ENCODE results near the gene PRR30.

Gene PRR30

GRCh38 chr2:27133195-27133875 is 5.9 kb downstream of the PRR30 start:
- POLR2A ChIA-PET, result interaction anchor here (0.7 to 3.6 kb wide), 7 partner anchors 9 to 296 kb away, joined by 3 to 34 read pairs (median 5); partner anchors contain the start of genes ABHD1, GTF3C2 and OST4
- peak overlapping the region; percentile 72; the same call in 1 of the 2 replicates for H3K27ac ChIP-seq (ENCODE audit: extremely low read depth, low read depth, low read length)

GRCh38 chr2:27131429-27131828 is 7.8 kb downstream of the PRR30 start:
- ChIA-PET CTCF (interaction anchor here (0.9 kb wide), 1 partner anchor 7 kb away, joined by 3 read pairs; the partner anchor contains the start of gene ABHD1), POLR2A (interaction anchor here (0.6 to 3.6 kb wide), 3 partner anchors 7 to 222 kb away, joined by 3 to 34 read pairs (median 4); partner anchors contain the start of gene ABHD1)
- peaks cover 4 to 47% of the 10 kb centered on the region in 2 experiments; a peak in 2 of 3 replicates for H3K36me3 ChIP-seq (ENCODE audit: control insufficient read depth in 2 of 2, insufficient read depth in 1 of 2, low read length in 2 of 2)
- no peaks in the 10 kb centered on the region for H3K9me3 ChIP-seq (ENCODE audit: control insufficient read depth, insufficient read depth, low read depth, low read length)
- no peak overlapping the region for H3K4me3 ChIP-seq (ENCODE audit: low read depth, low read length)
- no peak overlapping the region for H3K27ac ChIP-seq (ENCODE audit: extremely low read depth, low read depth, low read length)
- no peaks in the 10 kb centered on the region for H3K4me1 ChIP-seq (ENCODE audit: control insufficient read depth, insufficient read depth, low read length)
- TF ChIP-seq ZIC2 (tag by site-specific recombination; IDR thresholded peaks at IDR 0.05), result peak; percentile 37; the same call in 1 of the 2 replicates
- no peak for TF ChIP-seq HOXA7 (CRISPR knock-in tag; IDR thresholded peaks at IDR 0.05; ENCODE audit: borderline replicate concordance)
- TF ChIP-seq ELK4 (IDR thresholded peaks at IDR 0.05; ENCODE audit: borderline replicate concordance, low read depth, low read length), result no peak
- peak; percentile 25; the same call in 1 of the 2 replicates for TF ChIP-seq PRDM4 (tag by site-specific recombination; IDR thresholded peaks at IDR 0.05)

More at GRCh38 chr2:27133195-27133875, 5.9 kb downstream of the PRR30 start:
- Histone ChIP-seq H3K36me3 (ENCODE audit: control insufficient read depth in 2 of 2, insufficient read depth in 1 of 2, low read length in 2 of 2) (peaks cover 4 to 46% of the 10 kb centered on the region in 2 experiments; a peak in 2 of 3 replicates), H3K4me3 (ENCODE audit: low read depth, low read length) (peak overlapping the region; percentile 87), H3K9me3 (ENCODE audit: control insufficient read depth, insufficient read depth, low read depth, low read length) (no peaks in the 10 kb centered on the region), H3K4me1 (ENCODE audit: control insufficient read depth, insufficient read depth, low read length) (no peaks in the 10 kb centered on the region)
- TF ChIP-seq ZBTB6 (tag by site-specific recombination; IDR thresholded peaks at IDR 0.05) (peak; percentile 69; the same call in 1 of the 2 replicates), ZFP3 (tag by site-specific recombination; IDR thresholded peaks at IDR 0.05; ENCODE audit: low read depth) (peak; percentile 57; the same call in 1 of the 2 replicates), ZNF132 (tag by site-specific recombination; IDR thresholded peaks at IDR 0.05; ENCODE audit: borderline replicate concordance) (no peak)
- CTCF ChIA-PET, result interaction anchor here (0.6 to 3.5 kb wide), 13 partner anchors 10 to 802 kb away, joined by 3 to 17 read pairs (median 3); partner anchors contain the start of gene ABHD1

- no peaks in the 10 kb centered on the region for H3K4me1 ChIP-seq (ENCODE audit: control insufficient read depth, insufficient read depth, low read length)
- POLR2A ChIA-PET, result no interaction called here
- peaks cover 4 to 47% of the 10 kb centered on the region in 2 experiments; a peak in 2 of 3 replicates for H3K36me3 ChIP-seq (ENCODE audit: control insufficient read depth in 2 of 2, insufficient read depth in 1 of 2, low read length in 2 of 2)
- no peaks in the 10 kb centered on the region for H3K9me3 ChIP-seq (ENCODE audit: control insufficient read depth, insufficient read depth, low read depth, low read length)
- peak overlapping the region; percentile 8; the same call in 1 of the 2 replicates for H3K27ac ChIP-seq (ENCODE audit: extremely low read depth, low read depth, low read length)
- CTCF ChIA-PET, result no interaction called here
- no peak overlapping the region for H3K4me3 ChIP-seq (ENCODE audit: low read depth, low read length)
- no peak for TF ChIP-seq SP3 (tag by site-specific recombination; IDR thresholded peaks at IDR 0.05)
- no peak for TF ChIP-seq GLIS2 (tag by site-specific recombination; IDR thresholded peaks at IDR 0.05)
- TF ChIP-seq ZNF266 (tag by site-specific recombination; IDR thresholded peaks at IDR 0.05; ENCODE audit: low read depth), result no peak
- no peak for TF ChIP-seq ZNF2 (tag by site-specific recombination; IDR thresholded peaks at IDR 0.05)
- no peak for TF ChIP-seq ZNF707 (tag by site-specific recombination; IDR thresholded peaks at IDR 0.05)
- TF ChIP-seq PRDM6 (tag by site-specific recombination; IDR thresholded peaks at IDR 0.05), result no peak
- TF ChIP-seq ZNF558 (tag by site-specific recombination; IDR thresholded peaks at IDR 0.05), result no peak
- no peak for TF ChIP-seq ZNF785 (tag by site-specific recombination; IDR thresholded peaks at IDR 0.05)
- TF ChIP-seq PRDM4 (tag by site-specific recombination; IDR thresholded peaks at IDR 0.05), result no peak
- no peak for TF ChIP-seq SCRT1 (tag by site-specific recombination; IDR thresholded peaks at IDR 0.05; ENCODE audit: borderline replicate concordance)
- no peak for TF ChIP-seq ZNF169 (tag by site-specific recombination; IDR thresholded peaks at IDR 0.05)
- TF ChIP-seq ZNF433 (tag by site-specific recombination; IDR thresholded peaks at IDR 0.05; ENCODE audit: low read depth), result no peak
- TF ChIP-seq MYNN (tag by site-specific recombination; IDR thresholded peaks at IDR 0.05; ENCODE audit: borderline replicate concordance), result no peak
- no peak for TF ChIP-seq GFI1B (tag by site-specific recombination; IDR thresholded peaks at IDR 0.05)
- no peak for TF ChIP-seq ZNF830 (tag by site-specific recombination; IDR thresholded peaks at IDR 0.05; ENCODE audit: low read depth)
Measured at GRCh38 chr2:27130396-27130795, 8.8 kb downstream of the PRR30 start.
